GM12872 (cell line): ENCODE data around the gene PREX1.

ENCODE experiments used
- TF ChIP-seq, protein P1 (sequence below): IDR thresholded peaks from 3 replicates; pipeline ENCODE4 v1.5.1; 2011; ENCODE audit warnings: low read depth, mild to moderate bottlenecking, low read length, moderate library complexity; ENCODE audit not compliant: insufficient read depth

PREX1 gene

DNA sequence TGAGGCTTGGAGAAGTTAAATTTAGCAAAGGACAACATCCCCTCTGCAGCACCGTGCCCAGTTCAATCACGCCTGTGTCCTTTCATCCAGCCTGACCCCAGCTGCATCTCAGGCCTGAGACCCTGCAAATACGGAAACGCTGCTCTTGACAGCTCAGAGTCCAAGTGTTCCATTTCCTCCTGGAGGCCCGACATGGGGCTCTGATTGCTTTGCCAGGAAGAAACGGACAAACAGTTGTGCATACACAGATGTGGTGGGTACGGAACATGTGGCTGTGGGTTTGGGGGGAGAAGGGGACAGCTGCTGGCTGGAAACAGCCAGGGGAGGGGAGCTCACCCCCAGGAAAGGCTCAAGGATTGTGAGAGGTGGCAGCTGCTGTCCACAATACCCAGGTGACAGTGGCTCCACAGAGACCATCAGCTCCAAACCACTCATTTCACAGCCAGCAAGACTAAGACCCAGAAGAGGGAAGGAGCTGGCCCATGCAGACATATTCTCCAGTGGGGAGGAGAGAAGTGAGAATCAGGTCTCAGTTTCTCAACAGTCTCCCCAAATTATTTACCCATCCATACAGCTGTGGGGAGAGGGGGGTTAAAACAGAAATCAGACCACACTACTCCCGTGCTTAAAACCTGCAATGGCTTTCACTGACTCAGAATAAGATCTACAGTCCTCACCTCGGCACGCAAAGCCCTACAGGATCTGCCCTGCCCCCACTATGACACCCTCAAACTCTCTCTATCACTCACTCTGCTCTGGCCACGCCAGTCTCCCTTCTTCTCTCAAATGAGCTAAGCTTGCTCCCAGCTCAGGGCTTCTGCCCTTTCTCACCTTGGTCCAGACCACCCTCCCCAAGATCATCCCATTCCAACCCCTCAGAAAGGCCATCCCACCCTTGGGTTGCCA is 89.1 kb downstream of the PREX1 start:
- TF ChIP-seq, protein P1, sequence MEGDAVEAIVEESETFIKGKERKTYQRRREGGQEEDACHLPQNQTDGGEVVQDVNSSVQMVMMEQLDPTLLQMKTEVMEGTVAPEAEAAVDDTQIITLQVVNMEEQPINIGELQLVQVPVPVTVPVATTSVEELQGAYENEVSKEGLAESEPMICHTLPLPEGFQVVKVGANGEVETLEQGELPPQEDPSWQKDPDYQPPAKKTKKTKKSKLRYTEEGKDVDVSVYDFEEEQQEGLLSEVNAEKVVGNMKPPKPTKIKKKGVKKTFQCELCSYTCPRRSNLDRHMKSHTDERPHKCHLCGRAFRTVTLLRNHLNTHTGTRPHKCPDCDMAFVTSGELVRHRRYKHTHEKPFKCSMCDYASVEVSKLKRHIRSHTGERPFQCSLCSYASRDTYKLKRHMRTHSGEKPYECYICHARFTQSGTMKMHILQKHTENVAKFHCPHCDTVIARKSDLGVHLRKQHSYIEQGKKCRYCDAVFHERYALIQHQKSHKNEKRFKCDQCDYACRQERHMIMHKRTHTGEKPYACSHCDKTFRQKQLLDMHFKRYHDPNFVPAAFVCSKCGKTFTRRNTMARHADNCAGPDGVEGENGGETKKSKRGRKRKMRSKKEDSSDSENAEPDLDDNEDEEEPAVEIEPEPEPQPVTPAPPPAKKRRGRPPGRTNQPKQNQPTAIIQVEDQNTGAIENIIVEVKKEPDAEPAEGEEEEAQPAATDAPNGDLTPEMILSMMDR, result no peak

DNA sequence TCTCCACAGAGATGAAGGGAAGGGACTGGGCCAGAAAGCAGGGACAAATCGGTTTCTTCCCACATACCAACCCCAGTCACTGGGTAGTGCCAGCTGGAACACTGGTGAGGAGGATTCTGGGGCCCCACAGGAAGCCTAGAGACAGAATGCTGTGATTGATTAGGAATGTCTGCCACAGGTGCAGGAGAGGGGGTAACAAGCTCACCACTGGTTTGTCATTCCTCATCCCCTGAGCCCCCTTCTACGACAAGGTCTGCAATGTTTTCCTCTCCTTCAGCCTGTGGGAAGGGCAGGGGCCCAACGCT is 89.8 kb downstream of the PREX1 start:
- TF ChIP-seq, protein P1, result no peak

DNA sequence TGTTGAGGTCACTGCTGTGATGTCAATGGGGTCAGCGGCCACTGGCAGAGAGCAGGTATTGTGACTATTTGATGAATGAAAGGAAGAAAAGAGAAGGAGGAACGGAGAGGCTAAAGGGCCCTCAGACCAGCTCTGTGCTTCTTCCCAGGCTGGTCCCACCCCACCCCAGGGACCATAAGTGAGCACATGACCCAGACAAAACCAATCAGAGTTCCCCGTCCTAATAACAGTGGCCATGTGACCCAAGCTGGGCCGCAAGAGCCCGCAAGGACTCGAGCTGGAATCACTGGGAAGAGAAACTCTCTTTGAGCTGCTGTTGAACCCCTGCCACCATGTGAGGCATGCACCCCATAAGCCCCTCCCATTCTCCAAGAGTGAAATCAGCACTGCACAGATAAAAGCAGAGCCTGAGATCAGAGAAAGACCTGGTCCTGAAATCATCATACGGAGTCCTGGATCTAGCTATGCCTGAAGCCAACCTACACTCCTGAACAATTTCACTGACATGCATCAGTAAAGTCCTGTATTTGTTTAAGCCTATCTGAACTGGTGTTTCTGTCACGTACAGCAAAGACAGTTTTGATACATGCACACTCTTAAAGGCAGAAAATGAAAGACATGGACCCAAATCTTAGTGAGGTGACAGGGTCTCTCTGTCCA is 90.2 kb downstream of the PREX1 start:
- TF ChIP-seq, protein P1, result no peak

DNA sequence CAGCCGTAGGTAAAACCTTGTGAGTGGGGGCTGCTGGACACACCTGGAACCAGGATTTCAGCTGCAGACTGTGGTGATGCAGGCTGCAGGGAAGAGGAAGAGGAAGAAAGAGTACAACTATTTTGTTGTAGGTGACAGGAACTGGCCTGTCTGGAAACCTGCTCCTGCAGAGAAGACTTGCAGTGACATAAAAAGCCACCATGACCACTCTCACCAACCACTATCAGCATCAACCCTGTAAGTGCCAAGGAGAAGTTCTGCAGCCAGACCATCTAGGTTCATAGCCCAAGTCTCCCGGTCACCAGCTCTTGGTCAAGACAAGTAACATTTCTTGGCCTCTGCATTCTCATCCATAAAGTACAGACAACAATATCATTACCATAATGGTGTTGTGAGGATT is 91.2 kb downstream of the PREX1 start:
- TF ChIP-seq, protein P1, result no peak

DNA sequence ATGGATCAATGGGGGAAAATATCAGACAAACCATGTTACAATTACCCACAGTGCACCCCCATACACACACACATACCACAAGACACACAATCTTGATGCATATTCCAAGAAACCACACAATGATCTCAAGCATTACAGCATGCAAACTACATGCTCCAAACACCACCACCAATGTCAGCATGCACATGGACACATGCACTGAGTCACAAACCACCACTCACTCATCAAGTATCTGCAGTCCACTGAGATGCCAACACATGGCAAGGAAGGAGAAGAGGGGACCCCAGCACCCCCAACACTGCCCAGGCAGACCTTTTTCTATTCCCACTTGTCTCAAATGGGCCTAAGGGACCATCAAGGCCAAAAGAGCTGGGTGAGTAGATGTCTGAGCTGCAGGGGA is 91.6 kb downstream of the PREX1 start:
- TF ChIP-seq, protein P1, result no peak

DNA sequence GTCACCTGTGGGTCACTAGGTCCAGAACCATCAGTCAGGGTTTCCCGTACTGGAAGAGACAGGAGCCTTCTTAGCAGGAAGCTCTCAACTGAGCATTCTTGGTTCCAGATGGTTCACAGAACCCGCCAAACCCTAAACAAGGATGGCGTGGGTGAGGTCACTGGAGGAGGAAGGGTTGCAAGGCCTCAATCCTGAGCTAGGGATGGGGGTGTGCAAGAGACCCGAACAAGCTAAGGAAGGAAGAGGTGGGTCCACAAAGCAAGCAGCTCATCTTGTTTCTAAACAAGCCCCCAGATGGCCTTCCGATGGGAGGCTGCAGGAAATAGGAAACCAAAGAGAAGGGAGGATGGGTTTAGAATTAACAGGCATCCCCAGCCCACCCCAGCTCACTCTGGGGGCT is 92.7 kb downstream of the PREX1 start:
- TF ChIP-seq, protein P1, result no peak

DNA sequence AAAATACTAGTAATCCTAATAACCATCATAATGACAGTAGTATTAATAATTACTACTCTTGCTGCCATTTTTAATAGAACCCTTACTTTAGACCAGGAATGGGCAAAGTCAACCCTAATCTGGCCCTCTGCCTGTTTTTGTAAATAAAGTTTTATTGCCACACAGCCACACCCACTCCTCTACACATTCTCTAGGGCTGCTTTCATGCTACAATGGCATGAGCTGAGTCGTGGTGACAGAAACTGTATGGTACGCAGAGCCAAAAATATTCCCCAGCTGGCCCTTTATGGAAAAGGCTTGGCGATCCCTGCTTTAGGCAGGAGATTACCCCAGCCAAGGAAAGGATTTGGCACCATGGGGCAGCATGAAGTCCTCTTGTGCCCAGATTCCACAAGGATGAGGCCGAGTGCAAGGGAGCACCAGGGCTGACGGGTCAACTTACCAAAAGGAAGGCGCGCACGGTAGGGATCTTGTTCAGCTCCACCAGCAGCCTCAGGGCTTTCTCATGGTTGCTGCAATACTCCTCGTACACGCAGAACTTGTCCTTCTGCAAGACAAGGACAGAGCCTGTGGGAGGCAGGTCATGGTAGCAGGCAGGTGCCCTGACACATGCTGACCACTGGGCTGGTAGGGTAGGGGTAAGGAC is 93.6 kb downstream of the PREX1 start:
- TF ChIP-seq, protein P1, result no peak
